ENCODE results near the gene ALAS1.

DNA sequence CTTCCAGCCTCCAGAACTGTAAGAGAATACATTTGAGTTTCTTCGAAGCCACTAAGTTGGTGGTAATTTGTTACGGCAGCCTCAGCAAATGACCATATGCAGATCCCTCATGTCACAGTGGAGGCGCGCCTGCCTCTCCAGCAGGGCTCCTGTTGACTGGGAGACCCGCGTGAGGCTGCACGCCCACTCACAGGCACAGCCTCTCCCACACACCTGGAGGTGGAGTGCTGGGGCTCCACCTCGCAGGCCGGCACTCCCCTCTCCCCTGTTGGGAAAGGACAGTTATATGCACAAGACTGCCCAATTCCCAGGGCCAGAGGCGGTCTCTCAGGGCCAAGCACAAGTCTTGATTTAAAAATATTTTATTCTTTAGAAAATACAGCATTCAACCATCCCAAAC is 30.3 kb downstream of the ALAS1 start:
- TF ChIP-seq POLR2AphosphoS5 (IDR thresholded peaks at IDR 0.05; ENCODE audit: low read depth): no peak; the same call in none of the 2 replicates
- TF ChIP-seq, protein P1, sequence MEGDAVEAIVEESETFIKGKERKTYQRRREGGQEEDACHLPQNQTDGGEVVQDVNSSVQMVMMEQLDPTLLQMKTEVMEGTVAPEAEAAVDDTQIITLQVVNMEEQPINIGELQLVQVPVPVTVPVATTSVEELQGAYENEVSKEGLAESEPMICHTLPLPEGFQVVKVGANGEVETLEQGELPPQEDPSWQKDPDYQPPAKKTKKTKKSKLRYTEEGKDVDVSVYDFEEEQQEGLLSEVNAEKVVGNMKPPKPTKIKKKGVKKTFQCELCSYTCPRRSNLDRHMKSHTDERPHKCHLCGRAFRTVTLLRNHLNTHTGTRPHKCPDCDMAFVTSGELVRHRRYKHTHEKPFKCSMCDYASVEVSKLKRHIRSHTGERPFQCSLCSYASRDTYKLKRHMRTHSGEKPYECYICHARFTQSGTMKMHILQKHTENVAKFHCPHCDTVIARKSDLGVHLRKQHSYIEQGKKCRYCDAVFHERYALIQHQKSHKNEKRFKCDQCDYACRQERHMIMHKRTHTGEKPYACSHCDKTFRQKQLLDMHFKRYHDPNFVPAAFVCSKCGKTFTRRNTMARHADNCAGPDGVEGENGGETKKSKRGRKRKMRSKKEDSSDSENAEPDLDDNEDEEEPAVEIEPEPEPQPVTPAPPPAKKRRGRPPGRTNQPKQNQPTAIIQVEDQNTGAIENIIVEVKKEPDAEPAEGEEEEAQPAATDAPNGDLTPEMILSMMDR (IDR thresholded peaks at IDR 0.05; ENCODE audit: insufficient read depth, low read length): no peak
- no peak for TF ChIP-seq GABPA (IDR thresholded peaks at IDR 0.05; ENCODE audit: low read depth)
- TF ChIP-seq, protein P2, sequence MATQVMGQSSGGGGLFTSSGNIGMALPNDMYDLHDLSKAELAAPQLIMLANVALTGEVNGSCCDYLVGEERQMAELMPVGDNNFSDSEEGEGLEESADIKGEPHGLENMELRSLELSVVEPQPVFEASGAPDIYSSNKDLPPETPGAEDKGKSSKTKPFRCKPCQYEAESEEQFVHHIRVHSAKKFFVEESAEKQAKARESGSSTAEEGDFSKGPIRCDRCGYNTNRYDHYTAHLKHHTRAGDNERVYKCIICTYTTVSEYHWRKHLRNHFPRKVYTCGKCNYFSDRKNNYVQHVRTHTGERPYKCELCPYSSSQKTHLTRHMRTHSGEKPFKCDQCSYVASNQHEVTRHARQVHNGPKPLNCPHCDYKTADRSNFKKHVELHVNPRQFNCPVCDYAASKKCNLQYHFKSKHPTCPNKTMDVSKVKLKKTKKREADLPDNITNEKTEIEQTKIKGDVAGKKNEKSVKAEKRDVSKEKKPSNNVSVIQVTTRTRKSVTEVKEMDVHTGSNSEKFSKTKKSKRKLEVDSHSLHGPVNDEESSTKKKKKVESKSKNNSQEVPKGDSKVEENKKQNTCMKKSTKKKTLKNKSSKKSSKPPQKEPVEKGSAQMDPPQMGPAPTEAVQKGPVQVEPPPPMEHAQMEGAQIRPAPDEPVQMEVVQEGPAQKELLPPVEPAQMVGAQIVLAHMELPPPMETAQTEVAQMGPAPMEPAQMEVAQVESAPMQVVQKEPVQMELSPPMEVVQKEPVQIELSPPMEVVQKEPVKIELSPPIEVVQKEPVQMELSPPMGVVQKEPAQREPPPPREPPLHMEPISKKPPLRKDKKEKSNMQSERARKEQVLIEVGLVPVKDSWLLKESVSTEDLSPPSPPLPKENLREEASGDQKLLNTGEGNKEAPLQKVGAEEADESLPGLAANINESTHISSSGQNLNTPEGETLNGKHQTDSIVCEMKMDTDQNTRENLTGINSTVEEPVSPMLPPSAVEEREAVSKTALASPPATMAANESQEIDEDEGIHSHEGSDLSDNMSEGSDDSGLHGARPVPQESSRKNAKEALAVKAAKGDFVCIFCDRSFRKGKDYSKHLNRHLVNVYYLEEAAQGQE (IDR thresholded peaks at IDR 0.05; ENCODE audit: insufficient replicate concordance, low read depth): no peak
- TF ChIP-seq SPI1 (IDR thresholded peaks at IDR 0.05; ENCODE audit: borderline replicate concordance, low read depth): no peak
